Measurements from ENCODE around the gene RNF217. TPM values are rescaled to one million over a fixed set of nuclear protein-coding genes. Genes with fewer than 3 reads are reported as not detected.

RNF217 gene
- total RNA-seq, 1 experiment from 2014 or later, result 12.2 TPM

- Mint-ChIP-seq H3K4me1 (peaks cover 7% of the 10 kb centered on the region), H3K27me3 (ENCODE audit: low read depth) (no peaks in the 10 kb centered on the region), H3K9me3 (peaks cover 7% of the 10 kb centered on the region; the same call in 1 of the 2 replicates), H3K4me3 (no peak overlapping the region), H3K36me3 (no peaks in the 10 kb centered on the region), H3K27ac (no peak overlapping the region)
- ChIA-PET CTCF (no interaction called here), POLR2A (no interaction called here)
- ATAC-seq, result no peak
- no peak for DNase-seq (ENCODE audit: low spot score)
- TF ChIP-seq NFYB (CRISPR knock-in tag; conservative IDR thresholded peaks at IDR 0.05; ENCODE audit: low read depth), result no peak
- TF ChIP-seq TEAD1 (CRISPR knock-in tag; IDR thresholded peaks at IDR 0.05), result no peak
- no peak for TF ChIP-seq E2F5 (CRISPR knock-in tag; IDR thresholded peaks at IDR 0.05)
- TF ChIP-seq, protein P1, sequence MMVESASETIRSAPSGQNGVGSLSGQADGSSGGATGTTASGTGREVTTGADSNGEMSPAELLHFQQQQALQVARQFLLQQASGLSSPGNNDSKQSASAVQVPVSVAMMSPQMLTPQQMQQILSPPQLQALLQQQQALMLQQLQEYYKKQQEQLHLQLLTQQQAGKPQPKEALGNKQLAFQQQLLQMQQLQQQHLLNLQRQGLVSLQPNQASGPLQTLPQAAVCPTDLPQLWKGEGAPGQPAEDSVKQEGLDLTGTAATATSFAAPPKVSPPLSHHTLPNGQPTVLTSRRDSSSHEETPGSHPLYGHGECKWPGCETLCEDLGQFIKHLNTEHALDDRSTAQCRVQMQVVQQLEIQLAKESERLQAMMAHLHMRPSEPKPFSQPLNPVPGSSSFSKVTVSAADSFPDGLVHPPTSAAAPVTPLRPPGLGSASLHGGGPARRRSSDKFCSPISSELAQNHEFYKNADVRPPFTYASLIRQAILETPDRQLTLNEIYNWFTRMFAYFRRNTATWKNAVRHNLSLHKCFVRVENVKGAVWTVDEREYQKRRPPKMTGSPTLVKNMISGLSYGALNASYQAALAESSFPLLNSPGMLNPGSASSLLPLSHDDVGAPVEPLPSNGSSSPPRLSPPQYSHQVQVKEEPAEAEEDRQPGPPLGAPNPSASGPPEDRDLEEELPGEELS (CRISPR knock-in tag; IDR thresholded peaks at IDR 0.05), result no peak
- no peak for TF ChIP-seq ZNF423 (CRISPR knock-in tag; IDR thresholded peaks at IDR 0.05)
- TF ChIP-seq EMX1 (CRISPR knock-in tag; IDR thresholded peaks at IDR 0.05), result no peak
- no peak for TF ChIP-seq GABPB1 (CRISPR knock-in tag; IDR thresholded peaks at IDR 0.05)
- no peak for TF ChIP-seq HMGXB4 (CRISPR knock-in tag; IDR thresholded peaks at IDR 0.05)
- TF ChIP-seq, protein P2, sequence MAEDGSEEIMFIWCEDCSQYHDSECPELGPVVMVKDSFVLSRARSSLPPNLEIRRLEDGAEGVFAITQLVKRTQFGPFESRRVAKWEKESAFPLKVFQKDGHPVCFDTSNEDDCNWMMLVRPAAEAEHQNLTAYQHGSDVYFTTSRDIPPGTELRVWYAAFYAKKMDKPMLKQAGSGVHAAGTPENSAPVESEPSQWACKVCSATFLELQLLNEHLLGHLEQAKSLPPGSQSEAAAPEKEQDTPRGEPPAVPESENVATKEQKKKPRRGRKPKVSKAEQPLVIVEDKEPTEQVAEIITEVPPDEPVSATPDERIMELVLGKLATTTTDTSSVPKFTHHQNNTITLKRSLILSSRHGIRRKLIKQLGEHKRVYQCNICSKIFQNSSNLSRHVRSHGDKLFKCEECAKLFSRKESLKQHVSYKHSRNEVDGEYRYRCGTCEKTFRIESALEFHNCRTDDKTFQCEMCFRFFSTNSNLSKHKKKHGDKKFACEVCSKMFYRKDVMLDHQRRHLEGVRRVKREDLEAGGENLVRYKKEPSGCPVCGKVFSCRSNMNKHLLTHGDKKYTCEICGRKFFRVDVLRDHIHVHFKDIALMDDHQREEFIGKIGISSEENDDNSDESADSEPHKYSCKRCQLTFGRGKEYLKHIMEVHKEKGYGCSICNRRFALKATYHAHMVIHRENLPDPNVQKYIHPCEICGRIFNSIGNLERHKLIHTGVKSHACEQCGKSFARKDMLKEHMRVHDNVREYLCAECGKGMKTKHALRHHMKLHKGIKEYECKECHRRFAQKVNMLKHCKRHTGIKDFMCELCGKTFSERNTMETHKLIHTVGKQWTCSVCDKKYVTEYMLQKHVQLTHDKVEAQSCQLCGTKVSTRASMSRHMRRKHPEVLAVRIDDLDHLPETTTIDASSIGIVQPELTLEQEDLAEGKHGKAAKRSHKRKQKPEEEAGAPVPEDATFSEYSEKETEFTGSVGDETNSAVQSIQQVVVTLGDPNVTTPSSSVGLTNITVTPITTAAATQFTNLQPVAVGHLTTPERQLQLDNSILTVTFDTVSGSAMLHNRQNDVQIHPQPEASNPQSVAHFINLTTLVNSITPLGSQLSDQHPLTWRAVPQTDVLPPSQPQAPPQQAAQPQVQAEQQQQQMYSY (CRISPR knock-in tag; IDR thresholded peaks at IDR 0.05), result no peak
- TF ChIP-seq, protein P3, sequence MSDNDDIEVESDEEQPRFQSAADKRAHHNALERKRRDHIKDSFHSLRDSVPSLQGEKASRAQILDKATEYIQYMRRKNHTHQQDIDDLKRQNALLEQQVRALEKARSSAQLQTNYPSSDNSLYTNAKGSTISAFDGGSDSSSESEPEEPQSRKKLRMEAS (CRISPR knock-in tag; IDR thresholded peaks at IDR 0.05), result no peak
- TF ChIP-seq, protein P4, sequence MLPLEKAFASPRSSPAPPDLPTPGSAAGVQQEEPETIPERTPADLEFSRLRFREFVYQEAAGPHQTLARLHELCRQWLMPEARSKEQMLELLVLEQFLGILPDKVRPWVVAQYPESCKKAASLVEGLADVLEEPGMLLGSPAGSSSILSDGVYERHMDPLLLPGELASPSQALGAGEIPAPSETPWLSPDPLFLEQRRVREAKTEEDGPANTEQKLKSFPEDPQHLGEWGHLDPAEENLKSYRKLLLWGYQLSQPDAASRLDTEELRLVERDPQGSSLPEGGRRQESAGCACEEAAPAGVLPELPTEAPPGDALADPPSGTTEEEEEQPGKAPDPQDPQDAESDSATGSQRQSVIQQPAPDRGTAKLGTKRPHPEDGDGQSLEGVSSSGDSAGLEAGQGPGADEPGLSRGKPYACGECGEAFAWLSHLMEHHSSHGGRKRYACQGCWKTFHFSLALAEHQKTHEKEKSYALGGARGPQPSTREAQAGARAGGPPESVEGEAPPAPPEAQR (CRISPR knock-in tag; IDR thresholded peaks at IDR 0.05), result no peak
- TF ChIP-seq PRRX2 (CRISPR knock-in tag; IDR thresholded peaks at IDR 0.05), result no peak
Observed at GRCh38 chr6:125008957-125009356, 46.7 kb downstream of the RNF217 start.

DNA sequence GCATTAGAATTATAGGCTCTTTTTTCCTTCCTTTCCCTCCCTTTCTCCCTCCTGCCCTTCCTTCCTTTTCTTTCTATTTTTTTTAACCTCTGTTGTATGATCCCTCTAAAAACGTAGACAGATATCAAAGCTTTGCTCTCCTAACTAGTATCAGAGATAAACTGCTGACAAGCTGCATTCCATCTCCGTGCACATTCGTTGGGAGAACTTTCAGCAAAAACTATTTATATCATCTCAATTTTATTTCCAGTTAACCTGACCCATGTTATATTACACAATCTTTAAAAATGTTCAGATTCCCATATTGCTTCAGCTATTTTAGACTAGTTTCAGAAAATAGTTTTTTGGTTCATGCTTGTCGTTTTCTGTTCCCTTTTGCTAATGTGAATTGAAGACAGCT, 47.3 kb downstream of the RNF217 start:
- peaks cover 7% of the 10 kb centered on the region; the same call in 1 of the 2 replicates for H3K9me3 Mint-ChIP-seq
- ChIA-PET POLR2A (no interaction called here), CTCF (no interaction called here)
- no peak overlapping the region for H3K27ac Mint-ChIP-seq
- no peak overlapping the region for H3K4me3 Mint-ChIP-seq
- DNase-seq (ENCODE audit: low spot score) (no peak), ATAC-seq (no peak)
- peaks cover 7% of the 10 kb centered on the region for H3K4me1 Mint-ChIP-seq
- TF ChIP-seq CTCF (IDR thresholded peaks at IDR 0.05) (no peak), TEAD4 (CRISPR knock-in tag; IDR thresholded peaks at IDR 0.05) (no peak), ZNF263 (CRISPR knock-in tag; IDR thresholded peaks at IDR 0.05; ENCODE audit: low read depth) (no peak), ZNF219 (CRISPR knock-in tag; IDR thresholded peaks at IDR 0.05; ENCODE audit: borderline replicate concordance) (no peak), ETV6 (CRISPR knock-in tag; IDR thresholded peaks at IDR 0.05) (no peak)
- TF ChIP-seq, protein P5, sequence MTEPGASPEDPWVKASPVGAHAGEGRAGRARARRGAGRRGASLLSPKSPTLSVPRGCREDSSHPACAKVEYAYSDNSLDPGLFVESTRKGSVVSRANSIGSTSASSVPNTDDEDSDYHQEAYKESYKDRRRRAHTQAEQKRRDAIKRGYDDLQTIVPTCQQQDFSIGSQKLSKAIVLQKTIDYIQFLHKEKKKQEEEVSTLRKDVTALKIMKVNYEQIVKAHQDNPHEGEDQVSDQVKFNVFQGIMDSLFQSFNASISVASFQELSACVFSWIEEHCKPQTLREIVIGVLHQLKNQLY (CRISPR knock-in tag; IDR thresholded peaks at IDR 0.05), result no peak
- TF ChIP-seq, protein P6, sequence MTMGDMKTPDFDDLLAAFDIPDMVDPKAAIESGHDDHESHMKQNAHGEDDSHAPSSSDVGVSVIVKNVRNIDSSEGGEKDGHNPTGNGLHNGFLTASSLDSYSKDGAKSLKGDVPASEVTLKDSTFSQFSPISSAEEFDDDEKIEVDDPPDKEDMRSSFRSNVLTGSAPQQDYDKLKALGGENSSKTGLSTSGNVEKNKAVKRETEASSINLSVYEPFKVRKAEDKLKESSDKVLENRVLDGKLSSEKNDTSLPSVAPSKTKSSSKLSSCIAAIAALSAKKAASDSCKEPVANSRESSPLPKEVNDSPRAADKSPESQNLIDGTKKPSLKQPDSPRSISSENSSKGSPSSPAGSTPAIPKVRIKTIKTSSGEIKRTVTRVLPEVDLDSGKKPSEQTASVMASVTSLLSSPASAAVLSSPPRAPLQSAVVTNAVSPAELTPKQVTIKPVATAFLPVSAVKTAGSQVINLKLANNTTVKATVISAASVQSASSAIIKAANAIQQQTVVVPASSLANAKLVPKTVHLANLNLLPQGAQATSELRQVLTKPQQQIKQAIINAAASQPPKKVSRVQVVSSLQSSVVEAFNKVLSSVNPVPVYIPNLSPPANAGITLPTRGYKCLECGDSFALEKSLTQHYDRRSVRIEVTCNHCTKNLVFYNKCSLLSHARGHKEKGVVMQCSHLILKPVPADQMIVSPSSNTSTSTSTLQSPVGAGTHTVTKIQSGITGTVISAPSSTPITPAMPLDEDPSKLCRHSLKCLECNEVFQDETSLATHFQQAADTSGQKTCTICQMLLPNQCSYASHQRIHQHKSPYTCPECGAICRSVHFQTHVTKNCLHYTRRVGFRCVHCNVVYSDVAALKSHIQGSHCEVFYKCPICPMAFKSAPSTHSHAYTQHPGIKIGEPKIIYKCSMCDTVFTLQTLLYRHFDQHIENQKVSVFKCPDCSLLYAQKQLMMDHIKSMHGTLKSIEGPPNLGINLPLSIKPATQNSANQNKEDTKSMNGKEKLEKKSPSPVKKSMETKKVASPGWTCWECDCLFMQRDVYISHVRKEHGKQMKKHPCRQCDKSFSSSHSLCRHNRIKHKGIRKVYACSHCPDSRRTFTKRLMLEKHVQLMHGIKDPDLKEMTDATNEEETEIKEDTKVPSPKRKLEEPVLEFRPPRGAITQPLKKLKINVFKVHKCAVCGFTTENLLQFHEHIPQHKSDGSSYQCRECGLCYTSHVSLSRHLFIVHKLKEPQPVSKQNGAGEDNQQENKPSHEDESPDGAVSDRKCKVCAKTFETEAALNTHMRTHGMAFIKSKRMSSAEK (CRISPR knock-in tag; IDR thresholded peaks at IDR 0.05; ENCODE audit: borderline replicate concordance), result no peak
- H3K36me3 Mint-ChIP-seq, result no peaks in the 10 kb centered on the region
- H3K27me3 Mint-ChIP-seq (ENCODE audit: low read depth), result no peaks in the 10 kb centered on the region

Data from WTC11 (cell line).